HG02970 (cell line): ENCODE results near the gene ZBTB44.
"Not testable (repeated sequence)": the region's sequence is repeated elsewhere in the genome, so short reads cannot be mapped to it uniquely, and the experiment has no call there.

Experiments
- ATAC-seq: cut with Tn5 transposase; IDR thresholded peaks from one replicate; pipeline ENCODE4 v1.9.1; 2021; ENCODE audit warnings: mild to moderate bottlenecking, moderate library complexity, moderate number of reproducible peaks; ENCODE audit not compliant: unreplicated experiment, low FRiP score

ZBTB44 gene

GRCh38 chr11:130202009-130202817, 112.5 kb downstream of the ZBTB44 start:
- ATAC-seq, result no peak

- ATAC-seq, result no peak
Observed at GRCh38 chr11:130201026-130201425, 113.7 kb downstream of the ZBTB44 start.

GRCh38 chr11:130199792-130200191, 114.9 kb downstream of the ZBTB44 start:
- no peak for ATAC-seq

- no peak for ATAC-seq
Observed at GRCh38 chr11:130198964-130199363, 115.8 kb downstream of the ZBTB44 start.

GRCh38 chr11:130198292-130198691, 116.4 kb downstream of the ZBTB44 start:
- ATAC-seq, result no peak

GRCh38 chr11:130197386-130198035, 117.2 kb downstream of the ZBTB44 start:
- no peak for ATAC-seq

GRCh38 chr11:130194241-130195023, 120.3 kb downstream of the ZBTB44 start:
- no peak for ATAC-seq

GRCh38 chr11:130193551-130193950, 121.2 kb downstream of the ZBTB44 start:
- not testable (repeated sequence) for ATAC-seq

- no peak for ATAC-seq
Observed at GRCh38 chr11:130192845-130193267, 121.9 kb downstream of the ZBTB44 start.

- no peak for ATAC-seq
Observed at GRCh38 chr11:130191896-130192295, 122.8 kb downstream of the ZBTB44 start.

GRCh38 chr11:130190371-130190881, 124.3 kb downstream of the ZBTB44 start:
- ATAC-seq, result no peak

- no peak for ATAC-seq
Observed at GRCh38 chr11:130189492-130190210, 125.1 kb downstream of the ZBTB44 start.

GRCh38 chr11:130188585-130189347, 126.0 kb downstream of the ZBTB44 start:
- ATAC-seq, result no peak

- ATAC-seq, result no peak
Observed at GRCh38 chr11:130188047-130188446, 126.7 kb downstream of the ZBTB44 start.

GRCh38 chr11:130187096-130187495, 127.6 kb downstream of the ZBTB44 start:
- ATAC-seq, result no peak

GRCh38 chr11:130183878-130184610, 130.7 kb downstream of the ZBTB44 start:
- no peak for ATAC-seq

GRCh38 chr11:130181295-130182272, 133.1 kb downstream of the ZBTB44 start:
- ATAC-seq, result peak; percentile 50

GRCh38 chr11:130180896-130181294, 133.8 kb downstream of the ZBTB44 start:
- no peak for ATAC-seq
